ENCODE measurements around the gene MAML3. TPM values are rescaled to one million over a fixed set of nuclear protein-coding genes. Genes with fewer than 3 reads are reported as not detected.

The MAML3 gene
- total RNA-seq, 4 donors from 2014 or later: 21.2 to 28.4 (median 22.1) TPM

- TF ChIP-seq POLR2A (IDR thresholded peaks at IDR 0.05) (no peak), CTCF (IDR thresholded peaks at IDR 0.05) (no peak)
- DNase-seq (ENCODE audit: low spot score in 2 of 2): no peak
- no peak overlapping the region for H3K4me3 ChIP-seq (ENCODE audit: low read depth, poor library complexity, severe bottlenecking)
- 46 to 63% methylated on average over 1 of the region's 1 CpG for WGBS, 2 donors
- intact Hi-C loops (cut with DNase I; ENCODE audit: low total_unique reads): no loop called here
Measured at GRCh38 chr4:139965789-139966188, 188.2 kb downstream of the MAML3 start.

DNA sequence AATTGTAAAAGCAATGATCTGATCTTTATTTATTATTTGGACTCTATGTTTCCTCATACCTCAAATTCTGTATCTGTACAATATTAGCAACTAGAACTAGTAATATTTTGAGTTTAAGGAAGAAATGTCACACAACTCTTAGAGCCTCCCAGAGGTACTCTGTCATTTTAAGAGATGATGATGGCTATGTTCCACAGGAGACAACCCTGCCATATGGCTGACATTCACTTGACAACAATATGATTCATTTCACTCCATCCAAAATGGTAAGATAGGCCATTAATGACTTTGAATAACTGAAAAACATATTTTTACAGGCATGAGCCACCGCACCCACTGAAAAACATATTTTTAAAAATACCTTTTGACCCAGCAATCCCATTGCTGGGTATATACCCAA lies 190.3 kb downstream of the MAML3 start:
- 94 to 98% methylated on average over 1 of the region's 1 CpG for WGBS, 2 donors
- H3K4me3 ChIP-seq (ENCODE audit: low read depth, poor library complexity, severe bottlenecking): no peak overlapping the region
- intact Hi-C loops (cut with DNase I; ENCODE audit: low total_unique reads): no loop called here
- no peak for DNase-seq (ENCODE audit: low spot score in 2 of 2)
- no peak for TF ChIP-seq CTCF (IDR thresholded peaks at IDR 0.05)
- no peak for TF ChIP-seq POLR2A (IDR thresholded peaks at IDR 0.05)

DNA sequence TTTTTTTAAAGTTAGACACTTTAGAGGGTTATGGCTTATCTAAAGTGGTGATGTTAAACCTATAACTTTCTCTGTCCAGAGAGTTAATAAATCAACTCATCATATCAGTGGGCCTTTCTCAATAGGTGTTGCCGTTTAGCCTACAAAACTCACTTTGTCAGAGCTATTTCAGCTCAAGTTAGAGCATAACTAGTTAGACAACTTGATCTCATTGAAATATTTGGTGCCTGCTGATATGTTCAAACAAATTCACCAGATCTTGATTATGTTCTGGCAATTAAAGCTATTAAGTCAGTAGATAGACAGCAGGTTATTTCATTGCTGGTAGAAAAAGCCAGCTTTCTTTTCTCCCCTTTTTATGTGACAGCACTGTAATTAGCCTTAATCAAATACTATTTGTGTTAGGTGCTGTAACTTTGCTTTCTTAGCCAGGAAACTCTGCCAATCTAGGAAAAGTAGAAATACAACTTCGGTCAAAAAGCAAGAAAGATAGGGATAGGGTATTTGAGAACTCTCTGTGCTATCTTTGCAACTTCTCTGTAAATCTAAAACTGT lies 191.8 kb downstream of the MAML3 start:
- no peak for DNase-seq (ENCODE audit: low spot score in 2 of 2)
- no peak for TF ChIP-seq CTCF (IDR thresholded peaks at IDR 0.05)
- TF ChIP-seq POLR2A (IDR thresholded peaks at IDR 0.05): no peak
- WGBS, 2 donors: 45 to 53% methylated on average over 2 of the region's 2 CpGs
- intact Hi-C loops (cut with DNase I; ENCODE audit: low total_unique reads): no loop called here
- no peak overlapping the region for H3K4me3 ChIP-seq (ENCODE audit: low read depth, poor library complexity, severe bottlenecking)

GRCh38 chr4:139961344-139961946 lies 192.5 kb downstream of the MAML3 start:
- intact Hi-C loops (cut with DNase I; ENCODE audit: low total_unique reads): no loop called here
- DNase-seq (ENCODE audit: low spot score in 2 of 2): no peak
- no peak overlapping the region for H3K4me3 ChIP-seq (ENCODE audit: low read depth, poor library complexity, severe bottlenecking)
- TF ChIP-seq POLR2A (IDR thresholded peaks at IDR 0.05) (no peak), CTCF (IDR thresholded peaks at IDR 0.05) (no peak)
- WGBS, 2 donors: 72% methylated on average over 6 of the region's 6 CpGs

DNA sequence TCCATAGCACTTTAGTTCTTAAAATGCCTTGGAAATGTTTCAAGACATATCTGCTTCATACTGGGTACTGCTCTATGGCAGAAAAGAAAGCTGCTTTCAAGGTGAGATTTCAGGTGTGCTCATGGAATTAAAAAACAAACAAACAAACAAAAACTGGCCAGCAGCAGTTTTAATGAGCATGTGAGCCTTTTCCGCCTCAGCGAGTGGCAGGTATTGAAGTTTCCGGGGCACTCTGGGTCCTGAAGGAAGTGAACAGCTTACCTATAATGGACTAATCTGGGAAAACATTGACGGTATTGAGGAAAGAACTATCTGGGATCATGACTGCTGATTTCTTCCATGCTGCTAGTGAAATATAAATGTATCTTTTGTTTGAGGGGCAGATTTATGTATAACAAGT lies 194.6 kb downstream of the MAML3 start:
- no peak for TF ChIP-seq POLR2A (IDR thresholded peaks at IDR 0.05)
- TF ChIP-seq CTCF (IDR thresholded peaks at IDR 0.05): no peak
- DNase-seq (ENCODE audit: low spot score in 2 of 2): no peak
- no peak overlapping the region for H3K4me3 ChIP-seq (ENCODE audit: low read depth, poor library complexity, severe bottlenecking)
- intact Hi-C loops (cut with DNase I; ENCODE audit: low total_unique reads): no loop called here
- 96% methylated on average over 4 of the region's 4 CpGs for WGBS, 2 donors

DNA sequence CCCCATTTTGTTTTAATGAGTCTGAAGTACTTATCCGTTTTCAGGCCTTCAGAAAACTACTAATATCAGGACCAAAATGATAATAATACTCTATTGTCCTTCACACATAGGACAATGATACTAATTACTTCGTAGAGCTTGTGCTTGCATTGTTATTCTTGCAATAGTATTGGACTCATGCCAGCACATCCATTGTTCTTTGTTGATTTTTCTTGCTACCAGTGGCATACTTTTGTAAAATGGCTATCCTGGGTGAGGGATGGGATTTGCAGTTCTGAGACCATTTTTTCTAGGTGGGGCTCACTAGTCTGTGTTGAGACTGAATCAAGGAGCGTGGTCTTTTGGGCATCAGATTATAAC lies 195.3 kb downstream of the MAML3 start:
- intact Hi-C loops (cut with DNase I; ENCODE audit: low total_unique reads): no loop called here
- DNase-seq (ENCODE audit: low spot score in 2 of 2): no peak
- 78 to 85% methylated on average over 3 of the region's 3 CpGs for WGBS, 2 donors
- no peak overlapping the region for H3K4me3 ChIP-seq (ENCODE audit: low read depth, poor library complexity, severe bottlenecking)
- TF ChIP-seq POLR2A (IDR thresholded peaks at IDR 0.05) (no peak), CTCF (IDR thresholded peaks at IDR 0.05) (no peak)

Measured in lower leg skin (tissue), 4 donors.